Activated CD4-positive, alpha-beta T cell treated with anti-CD3 and anti-CD28 coated beads, Interleukin-2, amount 10 ng/mL, durations not matched to agents 7 days and 5 days (primary cell): ENCODE results near the gene SLC26A1. TPM values are rescaled to one million over a fixed set of nuclear protein-coding genes. Genes with fewer than 3 reads are reported as not detected.
A peak's percentile ranks its signal among the peaks of the same experiment; 100 is the strongest.

Experiments used
- CTCF ChIA-PET: fragments of 350-600 bp; sonication (Branson Sonifier 250); formaldehyde crosslinking; loops from one replicate; lab custom pipeline; 2021; ENCODE audit warnings: antibody characterized with exemption; lab: Charles Lee
- POLR2A ChIA-PET: fragments of 350-600 bp; sonication (Branson Sonifier 250); formaldehyde crosslinking; loops from one replicate; lab custom pipeline; 2021; ENCODE audit warnings: antibody characterized with exemption; lab: Charles Lee
- DNase-seq: peaks from one replicate; pipeline ENCODE4 v3.0.0-alpha.2; 2020
- H3K27ac Mint-ChIP-seq: one replicate; pipeline ENCODE4 v1.8.0; 2021; ENCODE audit warnings: mild to moderate bottlenecking, moderate library complexity, mixed read lengths
- H3K27me3 Mint-ChIP-seq: one replicate; pipeline ENCODE4 v1.8.0; 2021; ENCODE audit warnings: mixed read lengths
- H3K36me3 Mint-ChIP-seq: one replicate; pipeline ENCODE4 v1.8.0; 2021; ENCODE audit warnings: low read depth, mixed read lengths
- H3K4me1 Mint-ChIP-seq: one replicate; pipeline ENCODE4 v1.8.0; 2021; ENCODE audit warnings: mixed read lengths
- H3K4me3 Mint-ChIP-seq: one replicate; pipeline ENCODE4 v1.8.0; 2021; ENCODE audit warnings: mild to moderate bottlenecking, moderate library complexity, mixed read lengths
- H3K9me3 Mint-ChIP-seq: one replicate; pipeline ENCODE4 v1.8.0; 2021; ENCODE audit warnings: mixed read lengths
- total RNA-seq, 2 experiments: library from RNA; stranded (reverse); gene quantifications; one replicate each; pipeline ENCODE4 v1.2.3, GENCODE V29; 2021

SLC26A1 gene
- total RNA-seq, 2 experiments from 2014 or later = 0.17 to 0.48 TPM

DNA sequence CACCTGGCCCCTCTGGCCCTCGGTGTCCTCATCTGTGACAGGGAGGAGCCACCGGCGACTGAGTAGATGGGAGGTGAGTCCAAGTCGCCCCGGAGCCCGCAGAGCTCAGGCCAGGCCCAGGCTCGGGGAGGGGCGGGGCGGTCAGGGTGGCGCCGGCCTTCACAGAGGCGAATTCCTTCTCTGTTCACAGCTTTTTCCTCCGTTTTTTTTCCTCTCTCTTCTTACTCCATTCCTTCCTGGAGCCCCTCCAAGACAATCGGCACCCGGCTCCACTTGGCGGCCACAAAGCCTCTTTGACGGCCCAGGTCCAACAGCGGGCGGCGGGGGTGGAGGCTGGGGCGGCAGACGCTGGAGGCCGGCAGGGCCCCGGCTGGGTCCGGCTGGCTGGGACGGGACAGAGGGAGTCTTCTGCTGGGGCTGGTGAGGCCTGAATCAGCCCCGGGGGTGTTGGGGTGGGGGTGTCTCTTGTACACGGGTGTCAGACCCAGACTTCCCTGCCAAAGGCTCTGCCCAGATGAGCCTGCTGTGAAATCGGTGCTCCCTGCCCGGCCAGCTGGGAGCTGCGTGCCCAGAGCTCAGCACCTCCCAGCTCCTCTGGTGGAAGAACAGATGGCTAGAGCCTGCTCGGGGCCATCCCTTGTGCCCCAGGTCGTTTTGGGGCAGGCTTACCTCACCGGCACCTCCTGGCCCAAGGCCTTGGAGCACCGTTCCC, 40.8 kb upstream of the SLC26A1 start:
- H3K4me1 Mint-ChIP-seq = no peaks in the 10 kb centered on the region
- CTCF ChIA-PET = no interaction called here
- POLR2A ChIA-PET = no interaction called here
- H3K36me3 Mint-ChIP-seq = no peaks in the 10 kb centered on the region
- H3K4me3 Mint-ChIP-seq = no peak overlapping the region
- no peak overlapping the region for H3K27ac Mint-ChIP-seq
- H3K9me3 Mint-ChIP-seq = no peaks in the 10 kb centered on the region
- no peaks in the 10 kb centered on the region for H3K27me3 Mint-ChIP-seq
- no peak for DNase-seq

DNA sequence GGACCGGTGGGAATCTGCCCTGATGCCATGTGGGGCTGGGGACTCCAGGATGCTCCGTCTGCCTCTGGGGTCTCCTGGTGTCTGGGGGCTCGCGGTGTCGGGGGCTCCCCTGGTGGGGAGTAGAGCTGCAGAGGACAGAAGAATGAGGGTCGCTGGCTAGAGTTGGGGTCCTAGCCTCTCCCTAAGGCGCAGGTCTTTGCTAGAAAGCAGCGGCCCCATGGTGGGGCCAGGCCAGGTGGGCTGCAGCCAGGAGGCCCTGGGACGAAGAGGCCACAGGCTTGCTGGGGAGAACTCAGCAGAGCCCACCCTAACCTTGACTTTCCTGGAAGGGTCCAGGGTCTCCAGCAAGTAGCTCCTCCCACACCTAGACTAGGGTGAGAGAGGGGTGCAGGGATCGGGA, 39.7 kb upstream of the SLC26A1 start:
- POLR2A ChIA-PET = no interaction called here

DNA sequence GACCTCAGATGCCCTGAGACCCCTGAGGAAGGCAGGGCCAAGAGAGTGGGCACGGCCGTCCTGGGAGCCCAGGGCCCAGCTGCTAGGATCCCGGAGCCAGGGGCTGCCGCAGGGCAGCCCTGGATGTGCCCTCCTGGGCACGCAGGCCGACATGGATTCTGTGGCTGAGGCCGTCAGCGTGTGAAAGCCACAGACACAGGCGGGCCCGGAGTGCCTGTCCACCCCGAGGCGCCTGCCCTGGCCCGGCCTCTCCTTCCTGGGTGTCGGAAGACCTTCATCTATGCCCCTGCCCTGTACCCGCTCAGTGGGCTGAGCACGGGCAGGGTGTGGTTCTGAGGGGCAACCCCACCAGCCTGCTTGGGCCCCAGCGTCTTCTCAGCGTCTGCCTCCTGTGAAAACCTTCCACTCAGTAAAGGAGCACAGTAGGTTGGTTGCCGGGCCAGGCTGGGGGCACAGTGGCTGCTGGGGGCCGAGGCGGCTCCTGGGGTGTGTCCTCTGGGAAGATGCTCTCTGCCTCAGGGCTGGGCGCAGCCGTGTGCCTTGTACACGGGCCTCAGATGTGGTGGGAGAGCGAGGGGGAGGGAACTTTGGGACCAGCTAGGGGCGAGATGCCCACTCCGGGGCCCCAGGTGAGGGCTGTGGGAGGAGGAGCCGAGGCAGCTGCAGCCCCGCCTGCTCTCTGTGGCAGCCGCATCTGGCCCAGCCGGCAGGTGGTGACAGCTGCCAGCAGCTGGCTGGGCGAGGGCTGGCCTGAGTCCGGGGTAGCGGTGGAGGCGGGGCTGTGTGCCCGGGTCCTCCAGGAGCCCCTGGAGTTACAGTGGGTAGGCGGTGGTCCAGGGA, 39.0 kb upstream of the SLC26A1 start:
- H3K27me3 Mint-ChIP-seq = no peaks in the 10 kb centered on the region
- H3K27ac Mint-ChIP-seq = no peak overlapping the region
- H3K36me3 Mint-ChIP-seq = no peaks in the 10 kb centered on the region
- no peak for DNase-seq
- H3K9me3 Mint-ChIP-seq = no peaks in the 10 kb centered on the region
- H3K4me3 Mint-ChIP-seq = no peak overlapping the region
- POLR2A ChIA-PET = no interaction called here
- CTCF ChIA-PET = no interaction called here
- no peaks in the 10 kb centered on the region for H3K4me1 Mint-ChIP-seq

More for the DNA sequence above, 39.7 kb upstream of the SLC26A1 start:
- no peak for DNase-seq
- Mint-ChIP-seq H3K9me3 (no peaks in the 10 kb centered on the region), H3K4me1 (no peaks in the 10 kb centered on the region), H3K27me3 (no peaks in the 10 kb centered on the region), H3K36me3 (no peaks in the 10 kb centered on the region), H3K27ac (no peak overlapping the region), H3K4me3 (no peak overlapping the region)
- CTCF ChIA-PET = no interaction called here

DNA sequence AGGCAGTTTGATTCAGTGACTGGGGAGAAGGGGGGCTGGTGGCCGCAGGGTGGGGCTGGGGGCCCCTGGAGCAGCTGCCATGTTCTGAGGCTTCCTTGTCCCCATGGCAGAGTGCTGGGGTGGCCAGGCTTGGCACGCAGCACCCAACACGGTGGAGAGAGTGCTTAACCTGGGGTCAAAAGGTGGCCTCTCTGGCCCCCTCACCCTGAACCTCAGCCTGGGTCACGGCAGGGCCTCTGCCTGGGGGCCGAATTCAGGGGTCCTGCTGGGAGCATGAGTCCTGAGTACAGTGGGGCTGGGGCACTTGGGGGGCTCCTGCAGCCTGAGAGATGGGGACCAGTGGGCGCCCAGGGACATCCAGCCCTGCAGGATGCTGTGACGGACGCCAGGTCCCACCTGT, 38.1 kb upstream of the SLC26A1 start:
- Mint-ChIP-seq H3K27me3 (no peaks in the 10 kb centered on the region), H3K36me3 (no peaks in the 10 kb centered on the region), H3K27ac (no peak overlapping the region), H3K4me1 (peaks cover under 1% of the 10 kb centered on the region), H3K9me3 (no peaks in the 10 kb centered on the region), H3K4me3 (no peak overlapping the region)
- POLR2A ChIA-PET = no interaction called here
- DNase-seq = no peak
- CTCF ChIA-PET = no interaction called here

DNA sequence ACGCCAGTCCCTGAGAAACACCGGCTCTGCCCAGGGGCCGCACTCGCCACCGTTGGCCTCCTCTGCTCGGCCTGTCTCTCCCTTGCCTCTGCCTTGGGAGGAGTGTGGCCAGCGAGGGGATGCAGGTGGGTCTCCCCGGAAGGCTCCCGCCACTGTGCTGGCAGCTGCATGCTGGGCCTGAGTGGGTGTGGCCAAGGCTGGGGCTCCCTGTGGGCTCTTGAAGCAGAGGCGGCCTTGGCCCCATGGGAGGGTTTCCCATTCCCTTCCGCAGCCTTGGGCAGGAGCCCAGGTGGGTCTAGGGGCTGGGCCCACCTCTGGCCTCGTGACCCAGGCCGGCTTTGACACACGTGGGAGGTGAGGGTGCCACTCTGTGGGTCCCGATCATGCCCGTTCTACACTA, 37.4 kb upstream of the SLC26A1 start:
- no peak overlapping the region for H3K4me3 Mint-ChIP-seq
- no peaks in the 10 kb centered on the region for H3K36me3 Mint-ChIP-seq
- CTCF ChIA-PET = interaction anchor here (1.1 kb wide), 1 partner anchor 84 kb away, joined by 3 read pairs; no protein-coding TSS in a partner anchor
- H3K4me1 Mint-ChIP-seq = peaks cover 8% of the 10 kb centered on the region
- H3K27ac Mint-ChIP-seq = no peak overlapping the region
- no peak for DNase-seq
- POLR2A ChIA-PET = no interaction called here
- no peaks in the 10 kb centered on the region for H3K9me3 Mint-ChIP-seq
- H3K27me3 Mint-ChIP-seq = no peaks in the 10 kb centered on the region

DNA sequence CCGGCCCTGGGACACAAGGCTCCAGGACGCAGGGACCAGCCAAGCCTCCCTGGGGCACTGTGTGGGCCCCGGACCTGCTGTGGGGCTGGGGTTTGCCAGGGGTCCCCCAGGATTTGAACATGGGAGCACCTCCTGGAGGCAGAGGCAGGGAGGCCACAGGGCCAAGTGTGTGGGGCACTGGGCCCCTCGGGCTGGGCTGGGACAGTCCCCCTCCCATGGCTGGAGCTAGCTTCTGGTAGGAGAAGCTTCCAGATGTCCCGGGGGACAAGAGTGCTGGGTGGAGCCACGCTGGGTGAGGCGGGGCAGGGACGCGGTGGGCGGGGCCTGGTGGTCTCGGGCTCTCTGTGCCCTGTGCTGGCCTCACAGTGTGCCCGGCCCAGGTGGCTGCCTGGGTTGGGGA, 36.8 kb upstream of the SLC26A1 start:
- ChIA-PET POLR2A (no interaction called here), CTCF (interaction anchor here (1.1 kb wide), 1 partner anchor 85 kb away, joined by 3 read pairs; no protein-coding TSS in a partner anchor)
- no peak overlapping the region for H3K27ac Mint-ChIP-seq
- H3K27me3 Mint-ChIP-seq = no peaks in the 10 kb centered on the region
- no peak for DNase-seq
- H3K36me3 Mint-ChIP-seq = peaks cover 3% of the 10 kb centered on the region
- H3K4me1 Mint-ChIP-seq = peaks cover 8% of the 10 kb centered on the region
- H3K9me3 Mint-ChIP-seq = no peaks in the 10 kb centered on the region
- H3K4me3 Mint-ChIP-seq = no peak overlapping the region

DNA sequence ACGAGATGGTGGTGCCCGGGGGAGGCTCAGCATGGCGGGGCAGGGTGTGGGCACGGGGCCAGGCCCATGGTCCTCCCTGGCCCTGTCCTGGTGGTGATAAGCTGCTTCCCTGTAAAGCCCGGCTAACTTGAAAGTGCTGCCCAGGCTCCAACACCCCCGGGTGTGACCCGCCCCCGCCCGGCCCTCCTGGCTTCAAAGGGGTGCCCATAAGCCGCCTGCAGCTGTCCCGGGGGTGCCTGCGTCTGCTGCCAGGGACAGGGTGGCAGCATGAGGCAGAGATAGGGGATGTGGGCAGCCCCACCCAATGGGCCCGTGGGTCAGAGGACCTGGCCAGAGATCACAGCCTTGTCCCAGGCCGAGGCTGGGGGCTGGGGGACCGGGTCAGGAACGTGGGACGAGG, 36.3 kb upstream of the SLC26A1 start:
- Mint-ChIP-seq H3K4me1 (peaks cover 8% of the 10 kb centered on the region), H3K27me3 (no peaks in the 10 kb centered on the region), H3K36me3 (peaks cover 3% of the 10 kb centered on the region)

DNA sequence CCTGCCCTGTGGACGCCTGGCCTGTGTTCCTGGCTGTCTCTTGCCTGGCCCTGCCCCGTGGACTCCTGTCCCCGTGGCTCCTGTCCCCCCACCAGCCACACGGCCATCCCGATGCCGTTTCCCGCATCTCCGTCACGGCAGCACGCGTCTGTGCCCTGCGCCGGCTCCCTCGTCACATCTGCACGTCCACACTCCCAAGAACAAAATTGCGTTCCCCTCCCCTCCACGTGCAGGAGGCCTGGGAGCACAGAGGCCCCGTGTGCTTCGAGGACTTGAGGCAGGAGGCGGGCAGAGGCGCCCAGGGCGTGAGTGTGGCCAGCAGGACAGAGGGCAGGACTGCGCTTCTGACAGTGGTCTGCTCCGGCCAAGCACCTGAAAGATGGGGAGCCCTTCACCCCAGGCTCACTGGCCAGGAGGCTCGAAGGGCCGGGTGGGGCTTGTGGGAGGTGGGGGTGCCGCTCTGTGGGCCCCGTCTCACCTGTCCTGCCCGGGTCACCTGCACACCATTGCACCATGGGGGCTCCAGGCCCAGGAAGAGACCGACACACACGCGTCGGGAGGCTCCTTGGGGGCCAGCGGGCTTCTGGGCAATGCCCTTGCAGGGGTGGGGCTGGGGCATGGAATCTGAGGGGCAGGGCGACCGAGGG, 35.5 kb upstream of the SLC26A1 start:
- Mint-ChIP-seq H3K4me1 (peaks cover 8% of the 10 kb centered on the region), H3K27me3 (no peaks in the 10 kb centered on the region), H3K4me3 (no peak overlapping the region), H3K9me3 (no peaks in the 10 kb centered on the region), H3K36me3 (peaks cover 3% of the 10 kb centered on the region), H3K27ac (no peak overlapping the region)
- ChIA-PET POLR2A (no interaction called here), CTCF (no interaction called here)
- DNase-seq = no peak

More for the DNA sequence above, 36.3 kb upstream of the SLC26A1 start:
- DNase-seq = no peak
- ChIA-PET CTCF (no interaction called here), POLR2A (no interaction called here)
- Mint-ChIP-seq H3K27ac (no peak overlapping the region), H3K4me3 (no peak overlapping the region), H3K9me3 (no peaks in the 10 kb centered on the region)

DNA sequence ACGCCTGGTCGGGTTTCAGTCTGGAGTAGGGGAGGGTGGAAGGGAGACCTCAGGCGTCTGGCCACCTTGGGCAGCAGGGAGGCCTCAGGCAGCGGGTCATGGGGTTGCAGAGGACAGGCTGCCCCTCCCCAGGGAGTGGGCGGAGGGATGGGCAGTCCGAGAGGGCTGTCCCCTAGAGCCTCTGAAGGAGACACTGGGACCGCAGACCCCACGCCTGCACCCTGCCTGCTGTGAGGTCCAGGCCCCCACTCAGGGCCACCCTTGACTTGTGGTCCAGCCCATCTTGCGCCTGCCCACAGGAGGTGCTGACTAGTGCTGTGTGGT, 34.7 kb upstream of the SLC26A1 start:
- H3K27ac Mint-ChIP-seq = no peak overlapping the region
- no peaks in the 10 kb centered on the region for H3K9me3 Mint-ChIP-seq
- H3K36me3 Mint-ChIP-seq = peaks cover 3% of the 10 kb centered on the region
- DNase-seq = no peak
- H3K4me3 Mint-ChIP-seq = no peak overlapping the region
- POLR2A ChIA-PET = no interaction called here
- H3K4me1 Mint-ChIP-seq = peaks cover 8% of the 10 kb centered on the region
- CTCF ChIA-PET = no interaction called here
- H3K27me3 Mint-ChIP-seq = no peaks in the 10 kb centered on the region

DNA sequence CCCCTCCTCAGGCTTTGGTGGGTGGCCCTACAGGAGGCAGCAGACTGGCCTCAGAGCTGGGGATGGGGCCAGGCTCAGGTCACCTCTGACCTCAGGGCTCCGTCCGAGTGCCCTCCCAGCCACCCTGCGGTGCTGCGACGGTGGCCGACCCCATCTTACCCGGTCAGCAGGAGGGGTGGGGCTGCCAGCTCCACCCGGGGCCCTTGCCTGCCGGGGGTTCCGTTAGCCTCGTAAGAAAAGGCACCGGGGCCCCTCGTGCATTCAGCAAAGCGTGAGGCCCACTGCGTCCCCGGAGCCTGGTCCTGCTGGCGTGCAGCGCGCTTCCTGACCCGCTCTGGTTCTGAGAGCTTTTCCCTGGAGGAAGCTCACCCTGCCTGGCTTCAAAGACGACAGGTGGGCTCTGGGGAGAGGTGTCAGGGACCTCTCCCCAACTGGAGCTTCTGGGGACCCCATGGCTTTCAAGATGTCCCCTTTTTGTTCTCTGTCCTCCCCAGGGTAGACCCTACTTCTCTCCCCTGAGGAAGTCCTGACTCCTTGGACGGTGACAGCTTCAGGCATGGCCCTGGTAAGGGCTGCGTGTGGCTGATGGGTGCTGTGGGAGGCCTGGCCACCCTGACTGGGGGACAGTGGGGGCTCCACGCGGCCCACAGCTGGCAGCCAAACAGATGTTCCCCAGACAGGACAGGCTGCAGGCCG, 34.2 kb upstream of the SLC26A1 start:
- Mint-ChIP-seq H3K4me1 (peaks cover 8% of the 10 kb centered on the region), H3K27me3 (no peaks in the 10 kb centered on the region), H3K4me3 (no peak overlapping the region), H3K36me3 (peaks cover 3% of the 10 kb centered on the region), H3K9me3 (no peaks in the 10 kb centered on the region), H3K27ac (no peak overlapping the region)
- POLR2A ChIA-PET = no interaction called here
- CTCF ChIA-PET = no interaction called here
- no peak for DNase-seq

DNA sequence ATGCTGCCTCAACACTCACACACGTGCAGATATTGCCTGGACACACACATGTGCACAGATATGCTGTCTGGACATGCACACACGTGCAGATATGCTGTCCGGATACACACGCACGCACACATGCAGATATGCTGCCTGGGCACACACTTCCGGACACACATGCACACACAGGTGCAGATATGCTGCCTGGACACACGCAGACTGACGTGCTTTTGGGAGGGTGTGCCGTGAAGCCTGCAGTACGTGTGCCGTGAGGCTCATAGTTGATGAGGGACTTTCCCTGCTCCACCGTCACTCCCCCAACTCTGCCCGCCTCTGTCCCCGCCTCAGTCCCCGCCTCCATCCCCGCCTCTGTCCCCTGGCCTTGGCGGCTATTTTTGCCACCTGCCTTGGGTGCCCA, 32.9 kb upstream of the SLC26A1 start:
- DNase-seq = peak; percentile 32
- peaks cover 8% of the 10 kb centered on the region for H3K4me1 Mint-ChIP-seq
- H3K4me3 Mint-ChIP-seq = no peak overlapping the region
- no peaks in the 10 kb centered on the region for H3K27me3 Mint-ChIP-seq
- ChIA-PET POLR2A (no interaction called here), CTCF (no interaction called here)
- H3K36me3 Mint-ChIP-seq = peaks cover 3% of the 10 kb centered on the region
- H3K27ac Mint-ChIP-seq = no peak overlapping the region
- no peaks in the 10 kb centered on the region for H3K9me3 Mint-ChIP-seq

DNA sequence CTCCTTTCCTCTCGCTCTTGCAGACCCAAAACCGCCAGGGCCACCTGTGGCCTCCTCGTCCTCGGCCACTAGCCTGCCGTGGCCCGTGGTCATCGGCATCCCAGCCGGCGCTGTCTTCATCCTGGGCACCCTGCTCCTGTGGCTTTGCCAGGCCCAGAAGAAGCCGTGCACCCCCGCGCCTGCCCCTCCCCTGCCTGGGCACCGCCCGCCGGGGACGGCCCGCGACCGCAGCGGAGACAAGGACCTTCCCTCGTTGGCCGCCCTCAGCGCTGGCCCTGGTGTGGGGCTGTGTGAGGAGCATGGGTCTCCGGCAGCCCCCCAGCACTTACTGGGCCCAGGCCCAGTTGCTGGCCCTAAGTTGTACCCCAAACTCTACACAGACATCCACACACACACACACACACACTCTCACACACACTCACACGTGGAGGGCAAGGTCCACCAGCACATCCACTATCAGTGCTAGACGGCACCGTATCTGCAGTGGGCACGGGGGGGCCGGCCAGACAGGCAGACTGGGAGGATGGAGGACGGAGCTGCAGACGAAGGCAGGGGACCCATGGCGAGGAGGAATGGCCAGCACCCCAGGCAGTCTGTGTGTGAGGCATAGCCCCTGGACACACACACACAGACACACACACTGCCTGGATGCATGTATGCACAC, 31.8 kb upstream of the SLC26A1 start:
- no peak overlapping the region for H3K27ac Mint-ChIP-seq
- peaks cover 10% of the 10 kb centered on the region for H3K4me1 Mint-ChIP-seq
- DNase-seq = no peak
- ChIA-PET CTCF (no interaction called here), POLR2A (no interaction called here)
- H3K27me3 Mint-ChIP-seq = no peaks in the 10 kb centered on the region
- no peak overlapping the region for H3K4me3 Mint-ChIP-seq
- no peaks in the 10 kb centered on the region for H3K9me3 Mint-ChIP-seq
- peaks cover 3% of the 10 kb centered on the region for H3K36me3 Mint-ChIP-seq
